C4-2B (cell line): ENCODE data around the gene RBMX2.

Experiments used
- CTCF ChIP-seq: fragments of 450-650 bp; conservative IDR thresholded peaks from 2 replicates; pipeline ENCODE4 v1.5.1; 2017; ENCODE audit warnings: mild to moderate bottlenecking
- ZFX ChIP-seq: fragments of 450-650 bp; IDR thresholded peaks from 2 replicates; pipeline ENCODE4 v1.6.1; 2017

GRCh38 chrX:130416785-130417184 is 15.0 kb downstream of the RBMX2 start:
- TF ChIP-seq ZFX (no peak), CTCF (no peak)
